IMR-90 (cell line): ENCODE data around the gene VDR. TPM values are rescaled to one million over a fixed set of nuclear protein-coding genes. Genes with fewer than 3 reads are reported as not detected.

Source experiments
- ATAC-seq: fragments of 200-7000 bp; cut with Tn5 transposase; 2 replicates; pipeline ENCODE4 v1.9.1; 2020; ENCODE audit warnings: low read depth, mild to moderate bottlenecking, moderate library complexity
- BruUV-seq: library from RNA; stranded (reverse); fragments of 400-500 nt; replicated peaks from 2 replicates; lab custom pipeline; 2021; lab: Mats Ljungman, UMichigan
- CTCF ChIA-PET: fragments of 300-600 bp; formaldehyde crosslinking; extraction: SDS; loops from one replicate; lab custom pipeline; 2021; ENCODE audit warnings: antibody characterized with exemption; lab: Yijun Ruan, JAX
- POLR2A ChIA-PET: fragments of 300-600 bp; sonication (Branson Sonifier 250); formaldehyde crosslinking; loops from one replicate; lab custom pipeline; 2022; ENCODE audit warnings: antibody characterized with exemption; ENCODE audit not compliant: unreplicated experiment; lab: Charles Lee
- DNase-seq: peaks from one replicate; pipeline ENCODE4 v3.0.0; 2013
- H2AFZ ChIP-seq: replicated peaks from 2 replicates; pipeline ENCODE3; 2013; ENCODE audit warnings: low read length, mild to moderate bottlenecking; ENCODE audit not compliant: poor library complexity
- H2AK5ac ChIP-seq: 2 replicates; pipeline ENCODE4 v1.6.1; 2013; ENCODE audit warnings: low read depth, low read length, inconsistent platforms
- H2AK9ac ChIP-seq: replicated peaks from 2 replicates; pipeline ENCODE3; 2013; ENCODE audit warnings: mild to moderate bottlenecking, low read depth, low read length, moderate library complexity; ENCODE audit not compliant: poor library complexity
- H2BK120ac ChIP-seq: 2 replicates; pipeline ENCODE4 v1.6.1; 2013; ENCODE audit warnings: low read depth, low read length, inconsistent platforms
- H2BK15ac ChIP-seq: 3 replicates; pipeline ENCODE4 v1.6.1; 2013; ENCODE audit warnings: low read depth, low read length, inconsistent platforms
- H2BK20ac ChIP-seq: 2 replicates; pipeline ENCODE4 v1.6.1; 2013; ENCODE audit warnings: low read depth, mild to moderate bottlenecking, inconsistent platforms, low read length, moderate library complexity
- H2BK5ac ChIP-seq: 2 replicates; pipeline ENCODE4 v1.6.1; 2013; ENCODE audit warnings: mild to moderate bottlenecking, low read depth, low read length, inconsistent platforms; ENCODE audit not compliant: poor library complexity, severe bottlenecking
- H3K14ac ChIP-seq: replicated peaks from 2 replicates; pipeline ENCODE4 v1.6.1; 2013; ENCODE audit warnings: low read depth, low read length, inconsistent platforms
- H3K18ac ChIP-seq: 2 replicates; pipeline ENCODE4 v1.6.1; 2013; ENCODE audit warnings: low read depth, low read length, control low read depth
- H3K23ac ChIP-seq: 2 replicates; pipeline ENCODE4 v1.6.1; 2013; ENCODE audit warnings: low read depth, low read length, inconsistent platforms
- H3K27ac ChIP-seq: 2 replicates; pipeline ENCODE4 v1.5.1; 2013; ENCODE audit warnings: mild to moderate bottlenecking, control low read depth, low read length; ENCODE audit not compliant: insufficient read depth
- H3K27me3 ChIP-seq: 2 replicates; pipeline ENCODE4 v1.6.1; 2013; ENCODE audit warnings: low read length; ENCODE audit not compliant: control insufficient read depth, insufficient read depth
- H3K36me3 ChIP-seq: 2 replicates; pipeline ENCODE4 v1.6.1; 2013; ENCODE audit warnings: low read length, mixed read lengths; ENCODE audit not compliant: control insufficient read depth, insufficient read depth
- H3K4ac ChIP-seq: 2 replicates; pipeline ENCODE4 v1.6.1; 2013; ENCODE audit warnings: low read depth, low read length, inconsistent platforms
- H3K4me1 ChIP-seq: 2 replicates; pipeline ENCODE4 v1.6.1; 2013; ENCODE audit warnings: low read length, mixed read lengths; ENCODE audit not compliant: control insufficient read depth, insufficient read depth
- H3K4me2 ChIP-seq: 2 replicates; pipeline ENCODE4 v1.6.1; 2013; ENCODE audit warnings: low read depth, mild to moderate bottlenecking, control low read depth, low read length, moderate library complexity
- H3K4me3 ChIP-seq: 2 replicates; pipeline ENCODE4 v1.5.1; 2013; ENCODE audit warnings: low read depth, mild to moderate bottlenecking, control low read depth, low read length, moderate library complexity; ENCODE audit not compliant: insufficient read depth
- H3K56ac ChIP-seq: 2 replicates; pipeline ENCODE4 v1.6.1; 2013; ENCODE audit warnings: low read length, inconsistent platforms; ENCODE audit not compliant: insufficient read depth; ENCODE audit errors: extremely low read depth
- H3K79me1 ChIP-seq, 2 experiments: 2 replicates each; pipeline ENCODE4 v1.6.1; 2013; ENCODE audit warnings: low read length in 2 of 2, inconsistent platforms in 1 of 2, low read depth in 1 of 2
- H3K9ac ChIP-seq: 2 replicates; pipeline ENCODE4 v1.6.1; 2013; ENCODE audit warnings: low read depth, low read length, control low read depth
- H3K9me1 ChIP-seq: 2 replicates; pipeline ENCODE4 v1.6.1; 2013; ENCODE audit warnings: low read length, inconsistent platforms; ENCODE audit not compliant: insufficient read depth
- H3K9me3 ChIP-seq: 2 replicates; pipeline ENCODE4 v1.6.1; 2013; ENCODE audit warnings: low read length; ENCODE audit not compliant: control insufficient read depth, insufficient read depth
- H4K20me1 ChIP-seq: 2 replicates; pipeline ENCODE4 v1.6.1; 2013; ENCODE audit warnings: low read length, inconsistent platforms; ENCODE audit not compliant: insufficient read depth
- H4K5ac ChIP-seq: 2 replicates; pipeline ENCODE4 v1.6.1; 2013; ENCODE audit warnings: mild to moderate bottlenecking, low read depth, low read length, control low read depth
- H4K8ac ChIP-seq, 2 experiments: 2 replicates each; pipeline ENCODE4 v1.6.1; 2013; ENCODE audit warnings: low read depth in 2 of 2, low read length in 2 of 2, control low read depth in 1 of 2, inconsistent platforms in 1 of 2
- H4K91ac ChIP-seq: 2 replicates; pipeline ENCODE4 v1.6.1; 2013; ENCODE audit warnings: low read depth, low read length, inconsistent platforms; ENCODE audit not compliant: insufficient read depth
- MAZ ChIP-seq: IDR thresholded peaks from 2 replicates; pipeline ENCODE4 v1.6.1; 2012; ENCODE audit warnings: low read depth, mild to moderate bottlenecking, low read length, improper control_type of control experiment, moderate library complexity, borderline replicate concordance
- MXI1 ChIP-seq: IDR thresholded peaks from 2 replicates; pipeline ENCODE4 v1.6.1; 2012; ENCODE audit warnings: low read depth, mild to moderate bottlenecking, low read length, moderate library complexity, borderline replicate concordance
- NFE2L2 ChIP-seq: fragments of 150-350 bp; IDR thresholded peaks from 2 replicates; pipeline ENCODE4 v1.6.1; 2016; ENCODE audit warnings: low read depth, mild to moderate bottlenecking, low read length
- RAD21 ChIP-seq: IDR thresholded peaks from 2 replicates; pipeline ENCODE4 v1.6.1; 2012; ENCODE audit warnings: low read length, improper control_type of control experiment
- RCOR1 ChIP-seq: IDR thresholded peaks from 2 replicates; pipeline ENCODE4 v1.6.1; 2012; ENCODE audit warnings: mild to moderate bottlenecking, low read length, improper control_type of control experiment; ENCODE audit not compliant: insufficient replicate concordance
- RFX5 ChIP-seq: IDR thresholded peaks from 2 replicates; pipeline ENCODE4 v1.8.0; 2012; ENCODE audit warnings: low read depth, mild to moderate bottlenecking, low read length, moderate library complexity
- SMC3 ChIP-seq: fragments of 150-350 bp; IDR thresholded peaks from 2 replicates; pipeline ENCODE4 v1.6.1; 2016; ENCODE audit warnings: low read depth, mild to moderate bottlenecking, antibody characterized with exemption, low read length, moderate library complexity
- WGBS, 2 experiments: methylation state at CpG; one replicate each; pipeline versions ENCODE4 v1.1.5 to v1.1.7; 2013; ENCODE audit warnings: missing lambda C conversion rate in 2 of 2; ENCODE audit not compliant: insufficient read length in 1 of 2; ENCODE audit errors: extremely low coverage in 2 of 2; 5-methylcytosine and 5-hydroxymethylcytosine counted together
- dilution Hi-C: fragments of 300-500 bp; cut with HindIII; formaldehyde crosslinking; loops from one replicate; pipeline ENCODE4 v1.14.3; 2018; ENCODE audit warnings: low sequenced_read_pairs; ENCODE audit not compliant: unreplicated experiment
- in situ Hi-C: fragments of 300-500 bp; cut with MboI; formaldehyde crosslinking; loops from 3 replicates; pipeline ENCODE4 v1.14.3; 2019; ENCODE audit warnings: low sequenced_read_pairs, inconsistent platforms, mixed read lengths
- intact Hi-C: fragments of 100-400 bp; cut with micrococcal nuclease; formaldehyde crosslinking; loops from 2 replicates; pipeline ENCODE4 v1.10.0; 2022
- polyA plus RNA-seq, 3 experiments: library from polyadenylated mRNA; depleted of rRNA; stranded (reverse); fragments of >200 nt; gene quantifications; 2 replicates each; pipeline ENCODE4 v1.2.3, GENCODE V29; 2012; ENCODE audit warnings: low replicate concordance in 1 of 3
- total RNA-seq: library from RNA; depleted of rRNA; stranded (reverse); fragments of >200 nt; gene quantifications from 2 replicates; pipeline ENCODE4 v1.2.3, GENCODE V29; 2012
- TF ChIP-seq, protein P1 (sequence below): conservative IDR thresholded peaks from 2 replicates; pipeline ENCODE4 v1.5.1; 2012; ENCODE audit warnings: mild to moderate bottlenecking, low read depth, low read length, improper control_type of control experiment

VDR gene
- total and polyA plus RNA-seq, 2 of the 4 experiments (the other 2 are of a cell fraction) = 5.4 to 8.5 TPM

DNA sequence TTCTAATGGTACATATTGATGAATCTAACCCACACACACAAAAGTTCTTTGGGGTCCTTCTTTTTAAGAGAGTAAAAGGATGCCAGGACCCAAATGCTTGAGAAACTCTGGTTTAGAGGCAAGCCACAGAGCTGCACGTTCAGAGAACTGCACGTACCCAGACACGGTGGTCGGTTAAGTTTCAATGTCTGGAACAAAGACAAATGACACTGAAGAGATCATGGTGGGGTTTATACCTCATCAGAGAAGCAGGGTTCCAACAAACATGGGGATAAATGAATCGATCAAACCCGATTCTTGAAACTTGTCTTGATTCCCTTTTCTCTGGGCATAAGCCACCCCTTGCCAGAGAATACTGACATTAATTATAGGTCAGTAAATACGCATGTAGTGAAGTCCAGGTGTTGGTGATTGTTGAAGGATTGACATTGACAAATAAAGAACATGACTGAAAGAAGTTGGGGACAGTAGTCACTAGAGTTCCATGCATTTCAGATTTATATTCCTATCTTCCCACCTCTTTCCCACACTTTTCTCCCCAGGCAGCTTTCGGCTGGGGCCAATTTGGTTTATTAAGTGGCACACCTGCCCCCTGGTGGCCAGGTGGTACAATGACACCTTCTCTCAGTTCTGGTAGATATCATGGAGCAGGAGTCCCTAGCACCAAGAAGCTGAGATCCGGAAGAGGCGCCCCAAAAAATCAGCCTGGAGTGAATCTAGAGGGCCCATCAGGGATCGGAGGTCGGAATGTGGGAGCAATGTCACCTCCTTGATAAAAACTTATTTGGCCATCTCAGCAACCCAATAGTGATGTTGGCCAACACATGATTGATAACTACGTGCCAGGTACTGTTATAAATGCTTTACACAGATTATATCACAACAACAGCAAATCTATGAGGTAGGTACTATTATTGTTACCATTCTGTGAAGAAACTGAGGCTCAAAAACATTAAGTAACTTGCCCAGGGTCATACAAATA is 67.3 kb downstream of the VDR start:
- Histone ChIP-seq H3K14ac (no peak overlapping the region), H3K56ac (no peak overlapping the region), H2BK5ac (no peak overlapping the region), H3K79me1 (no peaks in the 10 kb centered on the region), H3K36me3 (no peaks in the 10 kb centered on the region), H3K9me1 (0 out of 2 replicates have a peak, but pooled peaks cover 5% of the 10 kb centered on the region), H4K20me1 (no peaks in the 10 kb centered on the region), H3K18ac (no peak overlapping the region), H3K27me3 (no peaks in the 10 kb centered on the region), H3K4me3 (no peak overlapping the region), H3K4ac (no peak overlapping the region), H2BK20ac (no peak overlapping the region), H3K4me2 (no peak overlapping the region), H2BK15ac (no peak overlapping the region), H3K23ac (no peak overlapping the region), H2AFZ (no peak overlapping the region), H2AK9ac (no peak overlapping the region), H3K4me1 (peaks cover 14% of the 10 kb centered on the region), H4K91ac (no peak overlapping the region), H2BK120ac (no peak overlapping the region), H2AK5ac (no peak overlapping the region), H3K27ac (no peak overlapping the region), H3K9me3 (no peaks in the 10 kb centered on the region), H4K5ac (no peak overlapping the region), H3K9ac (no peak overlapping the region), H4K8ac (no peak overlapping the region)
- ATAC-seq (peak; percentile 49), DNase-seq (peak; percentile 68)
- TF ChIP-seq NFE2L2 = no peak
- peak; percentile 92 for TF ChIP-seq SMC3
- peak; percentile 47; the same call in 1 of the 2 replicates for TF ChIP-seq MAZ
- TF ChIP-seq RAD21 = peak; percentile 81
- TF ChIP-seq MXI1 = no peak
- TF ChIP-seq, protein P1, sequence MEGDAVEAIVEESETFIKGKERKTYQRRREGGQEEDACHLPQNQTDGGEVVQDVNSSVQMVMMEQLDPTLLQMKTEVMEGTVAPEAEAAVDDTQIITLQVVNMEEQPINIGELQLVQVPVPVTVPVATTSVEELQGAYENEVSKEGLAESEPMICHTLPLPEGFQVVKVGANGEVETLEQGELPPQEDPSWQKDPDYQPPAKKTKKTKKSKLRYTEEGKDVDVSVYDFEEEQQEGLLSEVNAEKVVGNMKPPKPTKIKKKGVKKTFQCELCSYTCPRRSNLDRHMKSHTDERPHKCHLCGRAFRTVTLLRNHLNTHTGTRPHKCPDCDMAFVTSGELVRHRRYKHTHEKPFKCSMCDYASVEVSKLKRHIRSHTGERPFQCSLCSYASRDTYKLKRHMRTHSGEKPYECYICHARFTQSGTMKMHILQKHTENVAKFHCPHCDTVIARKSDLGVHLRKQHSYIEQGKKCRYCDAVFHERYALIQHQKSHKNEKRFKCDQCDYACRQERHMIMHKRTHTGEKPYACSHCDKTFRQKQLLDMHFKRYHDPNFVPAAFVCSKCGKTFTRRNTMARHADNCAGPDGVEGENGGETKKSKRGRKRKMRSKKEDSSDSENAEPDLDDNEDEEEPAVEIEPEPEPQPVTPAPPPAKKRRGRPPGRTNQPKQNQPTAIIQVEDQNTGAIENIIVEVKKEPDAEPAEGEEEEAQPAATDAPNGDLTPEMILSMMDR = peak; percentile 81
- no peak for TF ChIP-seq RCOR1
- no peak for TF ChIP-seq RFX5
- ChIA-PET CTCF (interaction anchor here (0.7 to 2.5 kb wide), 20 partner anchors 10 to 132 kb away, joined by 3 to 12 read pairs (median 4); partner anchors contain the start of genes RAPGEF3 and RPAP3), POLR2A (interaction anchor here (1.1 kb wide), 1 partner anchor 9 kb away, joined by 4 read pairs; no protein-coding TSS in a partner anchor)
- 92% methylated on average over 4 of the region's 13 CpGs; no CpG with 5 or more reads in 1 of the 2 experiments for WGBS, 2 experiments
- intact Hi-C loops (loop anchor here (1.0 to 2.0 kb wide), 6 partner anchors 19 to 122 kb away; partner anchors contain the start of gene HDAC7), in situ Hi-C loops (loop anchor here (5.0 to 10.0 kb wide), 2 partner anchors 93 to 125 kb away; no protein-coding TSS in a partner anchor), dilution Hi-C loops (no loop called here)
- BruUV-seq = no TSS peak
